ENCODE data around the gene CR2. TPM values are rescaled to one million over a fixed set of nuclear protein-coding genes. Genes with fewer than 3 reads are reported as not detected.
"Not testable (repeated sequence)": the region's sequence is repeated elsewhere in the genome, so short reads cannot be mapped to it uniquely, and the experiment has no call there.

The CR2 gene
- total RNA-seq, 2 experiments from 2014 or later: not detected

DNA sequence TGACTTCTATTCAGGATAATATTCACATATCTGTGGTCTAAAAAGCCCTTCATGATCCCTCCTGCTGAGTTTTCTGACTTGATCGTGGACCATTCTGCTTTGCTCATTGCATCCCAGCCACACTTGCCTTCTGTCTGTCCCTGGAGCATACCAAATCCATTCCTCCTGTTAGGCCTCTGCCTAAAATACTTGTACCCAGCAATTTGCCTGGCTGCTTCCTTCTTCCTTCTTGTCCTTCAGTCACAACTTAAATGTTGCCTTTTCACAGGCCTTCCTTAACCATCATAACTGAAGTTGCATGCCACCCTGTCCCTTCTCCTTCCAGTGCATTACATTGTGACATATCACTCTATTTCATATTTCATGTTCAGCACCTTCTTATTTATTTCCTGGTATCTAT, 4.3 kb downstream of the CR2 start:
- Mint-ChIP-seq H3K27ac (no peak overlapping the region), H3K4me3 (no peak overlapping the region), H3K9me3 (ENCODE audit: insufficient read depth) (peaks cover under 1% of the 10 kb centered on the region), H3K36me3 (ENCODE audit: low read depth) (no peaks in the 10 kb centered on the region), H3K4me1 (ENCODE audit: low read depth) (peaks cover 42% of the 10 kb centered on the region), H3K27me3 (ENCODE audit: low read depth) (peaks cover 17% of the 10 kb centered on the region)
- CTCF ChIA-PET: no interaction called here
- DNase-seq: no peak
- POLR2A ChIA-PET: no interaction called here
- no peak for ATAC-seq

DNA sequence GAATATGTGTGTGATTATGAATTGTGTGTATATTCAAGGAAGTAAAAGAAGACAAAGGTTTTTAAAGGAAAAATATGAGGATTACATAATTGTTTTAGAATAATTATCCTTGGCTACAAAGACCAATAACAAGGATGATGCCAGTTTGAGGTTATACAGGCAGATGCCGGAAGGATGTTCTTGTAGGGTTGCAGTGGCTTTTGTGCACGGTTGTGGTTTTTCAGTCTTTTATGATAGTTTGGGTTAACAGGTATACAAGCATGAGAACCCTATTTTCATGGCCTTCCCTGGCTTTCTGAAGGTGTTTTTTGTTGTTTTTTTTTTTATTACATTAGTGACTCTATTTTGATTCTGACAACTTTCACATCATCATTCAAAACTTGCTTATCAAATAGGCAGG, 4.9 kb downstream of the CR2 start:
- Mint-ChIP-seq H3K4me1 (ENCODE audit: low read depth) (peaks cover 44% of the 10 kb centered on the region), H3K9me3 (ENCODE audit: insufficient read depth) (peaks cover 6% of the 10 kb centered on the region), H3K27ac (no peak overlapping the region), H3K36me3 (ENCODE audit: low read depth) (no peaks in the 10 kb centered on the region), H3K27me3 (ENCODE audit: low read depth) (peaks cover 14% of the 10 kb centered on the region), H3K4me3 (no peak overlapping the region)
- POLR2A ChIA-PET: no interaction called here
- ATAC-seq: peak; percentile 59
- peak; percentile 72 for DNase-seq
- CTCF ChIA-PET: no interaction called here

DNA sequence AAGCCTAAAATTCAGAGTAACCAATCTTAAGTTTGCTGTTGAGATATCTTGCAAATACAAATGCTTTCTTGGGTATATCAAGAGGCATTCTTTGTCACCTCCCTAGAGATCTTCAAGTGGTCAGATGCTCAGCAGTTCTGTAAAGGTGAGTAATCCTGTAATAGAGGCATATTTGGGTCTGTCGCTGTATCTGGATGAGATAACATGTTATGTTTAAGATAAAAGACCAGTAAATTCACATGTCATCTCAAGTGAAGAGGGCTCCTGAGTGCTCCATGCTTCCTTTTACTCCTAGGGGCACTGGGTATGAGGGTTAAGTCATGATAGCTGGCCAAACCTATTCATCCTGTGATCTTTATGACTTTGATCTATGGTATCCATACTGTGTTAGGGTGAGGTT, 7.5 kb downstream of the CR2 start:
- no peaks in the 10 kb centered on the region for H3K36me3 Mint-ChIP-seq (ENCODE audit: low read depth)
- no peak overlapping the region for H3K4me3 Mint-ChIP-seq
- peaks cover 9% of the 10 kb centered on the region for H3K9me3 Mint-ChIP-seq (ENCODE audit: insufficient read depth)
- ChIA-PET POLR2A (no interaction called here), CTCF (no interaction called here)
- no peaks in the 10 kb centered on the region for H3K27me3 Mint-ChIP-seq (ENCODE audit: low read depth)
- H3K4me1 Mint-ChIP-seq (ENCODE audit: low read depth): peaks cover 40% of the 10 kb centered on the region
- no peak overlapping the region for H3K27ac Mint-ChIP-seq
- ATAC-seq (no peak), DNase-seq (no peak)

DNA sequence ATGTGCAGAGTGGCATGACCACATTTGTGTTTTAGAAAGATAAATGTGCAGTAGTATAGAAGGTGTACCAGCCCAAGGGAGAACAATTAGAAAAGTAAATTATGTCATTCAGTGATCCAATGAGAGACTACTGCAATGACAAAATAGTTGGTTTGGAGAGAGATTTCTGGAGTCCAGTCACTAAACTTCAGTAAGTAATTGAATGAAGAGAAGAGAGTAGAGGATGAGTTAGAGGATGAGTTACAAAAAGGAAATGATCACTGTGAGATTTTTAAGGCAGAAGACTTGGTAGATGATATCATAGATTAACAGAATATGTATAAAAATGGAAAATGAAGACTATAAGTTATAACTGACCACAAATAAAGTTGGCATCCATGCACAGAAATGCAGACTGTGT, 8.4 kb downstream of the CR2 start:
- peaks cover 9% of the 10 kb centered on the region for H3K9me3 Mint-ChIP-seq (ENCODE audit: insufficient read depth)
- CTCF ChIA-PET: no interaction called here
- H3K27me3 Mint-ChIP-seq (ENCODE audit: low read depth): peaks cover 2% of the 10 kb centered on the region
- no peaks in the 10 kb centered on the region for H3K36me3 Mint-ChIP-seq (ENCODE audit: low read depth)
- peaks cover 40% of the 10 kb centered on the region for H3K4me1 Mint-ChIP-seq (ENCODE audit: low read depth)
- POLR2A ChIA-PET: no interaction called here
- H3K27ac Mint-ChIP-seq: no peak overlapping the region
- H3K4me3 Mint-ChIP-seq: no peak overlapping the region
- DNase-seq (no peak), ATAC-seq (no peak)

DNA sequence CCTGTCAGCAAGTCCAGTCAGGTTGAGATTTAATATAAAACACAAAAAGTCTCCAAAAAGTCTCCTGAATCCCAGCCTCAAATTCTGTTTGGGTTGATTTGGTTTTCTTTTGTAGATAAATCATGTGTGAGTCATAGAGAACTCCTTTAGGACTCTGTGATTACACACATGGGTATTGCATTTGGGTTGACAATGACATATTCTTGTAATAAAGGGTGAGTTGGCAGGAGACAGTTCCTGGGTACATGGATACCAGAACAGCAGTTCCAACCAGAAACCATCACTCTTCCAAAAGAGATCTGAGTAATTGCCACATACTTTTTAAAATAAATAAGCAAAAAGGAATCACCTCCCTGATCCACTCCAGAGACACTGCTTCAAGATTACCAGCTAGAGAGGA, 8.9 kb downstream of the CR2 start:
- peaks cover 2% of the 10 kb centered on the region for H3K27me3 Mint-ChIP-seq (ENCODE audit: low read depth)
- H3K4me3 Mint-ChIP-seq: no peak overlapping the region
- peaks cover 40% of the 10 kb centered on the region for H3K4me1 Mint-ChIP-seq (ENCODE audit: low read depth)
- DNase-seq (no peak), ATAC-seq (no peak)
- POLR2A ChIA-PET: no interaction called here
- H3K36me3 Mint-ChIP-seq (ENCODE audit: low read depth): no peaks in the 10 kb centered on the region
- peaks cover 9% of the 10 kb centered on the region for H3K9me3 Mint-ChIP-seq (ENCODE audit: insufficient read depth)
- no peak overlapping the region for H3K27ac Mint-ChIP-seq
- CTCF ChIA-PET: interaction anchor here (1.0 kb wide), 1 partner anchor 9 kb away, joined by 3 read pairs; no protein-coding TSS in a partner anchor

DNA sequence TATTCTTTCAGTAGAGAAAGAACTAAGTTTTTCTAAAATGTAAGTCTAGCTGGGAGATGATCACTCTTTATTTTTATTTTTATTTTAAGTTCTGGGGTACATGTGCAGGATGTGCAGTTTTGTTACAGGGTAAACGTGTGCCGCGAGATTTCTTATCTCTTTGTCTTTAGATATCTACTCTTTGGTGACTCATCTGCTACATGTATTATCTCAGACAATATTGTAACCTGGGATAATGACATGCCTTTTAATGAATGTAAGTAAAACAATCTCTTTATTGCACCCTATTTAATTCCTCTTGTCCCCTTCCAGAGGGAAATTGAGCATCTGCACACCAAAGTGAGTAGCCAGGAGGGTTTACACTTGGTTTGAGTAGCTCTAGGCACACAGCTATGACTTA, 9.4 kb downstream of the CR2 start:
- H3K27me3 Mint-ChIP-seq (ENCODE audit: low read depth): peaks cover 2% of the 10 kb centered on the region

DNA sequence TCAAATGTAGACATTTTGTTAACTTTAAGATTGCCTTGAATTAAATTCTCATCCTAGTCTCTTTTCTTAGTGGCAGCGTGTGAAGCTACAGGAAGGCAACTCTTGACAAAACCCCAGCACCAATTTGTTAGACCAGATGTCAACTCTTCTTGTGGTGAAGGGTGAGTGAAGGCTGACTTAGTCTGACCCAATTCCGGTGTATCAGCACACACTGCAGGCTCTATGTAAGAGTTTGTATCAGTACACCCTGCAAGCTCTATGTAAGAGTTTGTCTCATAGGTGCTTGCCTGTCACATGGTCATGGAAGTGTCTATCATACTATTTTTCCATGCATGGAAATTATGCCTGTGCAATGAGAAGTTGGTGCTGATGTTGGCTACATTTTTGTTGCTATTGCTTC, 16.8 kb downstream of the CR2 start:
- peak; percentile 96 for ATAC-seq
- ChIA-PET POLR2A (interaction anchor here (0.7 to 1.5 kb wide), 2 partner anchors 35 to 149 kb away, joined by 3 to 7 read pairs; partner anchors contain the start of gene CD55), CTCF (interaction anchor here (0.7 to 1.4 kb wide), 4 partner anchors 15 to 65 kb away, joined by 3 to 6 read pairs (median 4); no protein-coding TSS in a partner anchor)
- Mint-ChIP-seq H3K4me3 (no peak overlapping the region), H3K4me1 (ENCODE audit: low read depth) (peaks cover 17% of the 10 kb centered on the region), H3K27ac (peak overlapping the region; percentile 24), H3K36me3 (ENCODE audit: low read depth) (no peaks in the 10 kb centered on the region), H3K27me3 (ENCODE audit: low read depth) (peaks cover 2% of the 10 kb centered on the region), H3K9me3 (ENCODE audit: insufficient read depth) (no peaks in the 10 kb centered on the region)
- DNase-seq: peak; percentile 58

More for the DNA sequence above, 9.4 kb downstream of the CR2 start:
- no peak overlapping the region for H3K4me3 Mint-ChIP-seq
- H3K4me1 Mint-ChIP-seq (ENCODE audit: low read depth): peaks cover 40% of the 10 kb centered on the region
- CTCF ChIA-PET: interaction anchor here (0.7 to 1.0 kb wide), 2 partner anchors 9 to 21 kb away, joined by 3 read pairs; no protein-coding TSS in a partner anchor
- H3K9me3 Mint-ChIP-seq (ENCODE audit: insufficient read depth): peaks cover 9% of the 10 kb centered on the region
- H3K27ac Mint-ChIP-seq: no peak overlapping the region
- no peak for ATAC-seq
- H3K36me3 Mint-ChIP-seq (ENCODE audit: low read depth): no peaks in the 10 kb centered on the region
- POLR2A ChIA-PET: no interaction called here
- DNase-seq: no peak

DNA sequence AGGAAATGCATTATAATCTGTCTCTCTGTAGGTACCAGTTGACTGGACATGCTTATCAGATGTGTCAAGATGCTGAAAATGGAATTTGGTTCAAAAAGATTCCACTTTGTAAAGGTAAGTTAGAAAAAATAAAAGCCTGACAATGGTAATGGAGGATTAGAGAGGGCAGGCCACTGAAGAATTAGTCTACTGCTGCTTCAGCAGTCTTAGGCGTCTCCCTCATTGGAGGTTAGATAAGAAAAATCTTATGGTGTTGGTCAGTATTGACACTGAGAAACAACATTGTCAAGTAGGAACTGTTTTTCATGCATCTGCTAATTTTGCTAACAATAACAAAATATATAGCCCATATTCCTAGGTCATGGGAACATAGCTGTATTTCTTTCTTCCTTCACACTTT, 20.1 kb downstream of the CR2 start:
- ATAC-seq: no peak
- H3K4me1 Mint-ChIP-seq (ENCODE audit: low read depth): peaks cover 16% of the 10 kb centered on the region

DNA sequence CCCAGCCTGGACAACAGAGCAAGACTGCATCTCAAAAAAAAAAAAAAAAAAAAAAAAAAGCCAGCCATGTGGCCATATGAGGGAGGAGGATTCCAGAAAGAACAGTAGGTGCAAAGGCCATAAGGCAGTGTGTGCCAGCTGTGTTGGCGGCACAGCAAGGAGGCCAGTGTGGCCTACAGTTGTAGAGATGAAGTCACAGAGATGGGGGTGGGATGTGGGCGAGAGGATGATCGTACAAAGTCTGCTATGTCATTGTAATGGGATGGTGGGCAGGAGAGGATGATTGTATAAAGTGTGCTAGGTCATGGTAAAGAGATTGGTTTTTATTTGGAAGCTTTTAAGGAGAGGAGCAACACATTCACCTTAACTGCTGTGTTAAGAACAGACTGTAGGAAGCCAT, 32.1 kb downstream of the CR2 start:
- no peak for ATAC-seq
- Mint-ChIP-seq H3K4me1 (ENCODE audit: low read depth) (no peaks in the 10 kb centered on the region), H3K4me3 (no peak overlapping the region), H3K27me3 (ENCODE audit: low read depth) (no peaks in the 10 kb centered on the region), H3K27ac (no peak overlapping the region), H3K36me3 (ENCODE audit: low read depth) (no peaks in the 10 kb centered on the region), H3K9me3 (ENCODE audit: insufficient read depth) (no peaks in the 10 kb centered on the region)
- DNase-seq: no peak
- ChIA-PET POLR2A (no interaction called here), CTCF (interaction anchor here (1.6 kb wide), 1 partner anchor 13 kb away, joined by 4 read pairs; no protein-coding TSS in a partner anchor)

More for the DNA sequence above, 20.1 kb downstream of the CR2 start:
- Mint-ChIP-seq H3K4me3 (no peak overlapping the region), H3K9me3 (ENCODE audit: insufficient read depth) (no peaks in the 10 kb centered on the region), H3K27ac (no peak overlapping the region), H3K36me3 (ENCODE audit: low read depth) (no peaks in the 10 kb centered on the region), H3K27me3 (ENCODE audit: low read depth) (no peaks in the 10 kb centered on the region)
- ChIA-PET CTCF (interaction anchor here (1.1 kb wide), 1 partner anchor 25 kb away, joined by 3 read pairs; no protein-coding TSS in a partner anchor), POLR2A (no interaction called here)
- DNase-seq: no peak

DNA sequence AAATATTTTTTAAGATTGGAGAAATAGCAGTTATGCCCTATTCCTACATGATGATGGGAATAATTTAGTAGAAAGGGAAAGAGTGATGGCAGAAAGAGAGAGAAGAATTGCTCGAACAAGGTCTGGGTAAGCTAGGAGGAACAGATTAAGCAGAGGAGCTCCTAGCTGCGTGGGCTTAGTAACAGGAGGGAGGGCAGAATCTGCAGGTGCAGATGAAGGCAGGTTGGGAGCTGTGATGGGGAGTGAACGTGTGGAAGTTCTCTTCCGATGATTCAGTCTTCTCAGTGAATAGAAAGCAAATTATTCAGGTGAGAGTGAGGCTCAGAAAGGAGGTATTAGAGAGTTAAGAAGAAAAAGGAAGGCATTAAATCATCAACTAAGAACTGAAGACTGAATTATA, 33.5 kb downstream of the CR2 start:
- no peaks in the 10 kb centered on the region for H3K36me3 Mint-ChIP-seq (ENCODE audit: low read depth)
- ATAC-seq (no peak), DNase-seq (no peak)
- no peaks in the 10 kb centered on the region for H3K27me3 Mint-ChIP-seq (ENCODE audit: low read depth)
- CTCF ChIA-PET: interaction anchor here (1.0 to 1.2 kb wide), 2 partner anchors 8 to 17 kb away, joined by 3 read pairs; partner anchors contain the start of gene CR1
- no peaks in the 10 kb centered on the region for H3K4me1 Mint-ChIP-seq (ENCODE audit: low read depth)
- H3K9me3 Mint-ChIP-seq (ENCODE audit: insufficient read depth): no peaks in the 10 kb centered on the region
- no peak overlapping the region for H3K27ac Mint-ChIP-seq
- no peak overlapping the region for H3K4me3 Mint-ChIP-seq
- POLR2A ChIA-PET: no interaction called here

DNA sequence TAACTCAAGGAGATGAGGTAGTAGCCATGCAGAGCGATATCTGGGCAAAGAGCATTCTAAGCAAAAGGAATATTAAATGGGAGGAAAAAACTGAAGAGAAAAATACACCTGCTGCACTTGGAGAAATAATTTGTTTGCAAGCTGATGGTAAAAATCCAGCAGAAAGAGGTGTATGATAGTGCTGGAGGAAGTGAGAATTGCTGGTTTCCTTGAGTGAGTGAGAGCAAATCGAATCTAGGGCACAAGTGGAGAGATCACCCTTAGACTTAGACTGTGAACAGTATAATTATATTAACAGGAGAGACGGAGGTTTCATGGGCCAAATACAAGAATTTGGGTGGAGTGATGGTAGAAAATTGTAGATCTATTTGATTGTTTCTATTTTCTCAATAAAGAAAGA, 39.1 kb downstream of the CR2 start:
- ATAC-seq (no peak), DNase-seq (no peak)
- Mint-ChIP-seq H3K9me3 (ENCODE audit: insufficient read depth) (no peaks in the 10 kb centered on the region), H3K36me3 (ENCODE audit: low read depth) (no peaks in the 10 kb centered on the region), H3K27ac (no peak overlapping the region), H3K4me3 (no peak overlapping the region), H3K27me3 (ENCODE audit: low read depth) (peaks cover 15% of the 10 kb centered on the region), H3K4me1 (ENCODE audit: low read depth) (peaks cover 14% of the 10 kb centered on the region)
- ChIA-PET CTCF (no interaction called here), POLR2A (no interaction called here)

DNA sequence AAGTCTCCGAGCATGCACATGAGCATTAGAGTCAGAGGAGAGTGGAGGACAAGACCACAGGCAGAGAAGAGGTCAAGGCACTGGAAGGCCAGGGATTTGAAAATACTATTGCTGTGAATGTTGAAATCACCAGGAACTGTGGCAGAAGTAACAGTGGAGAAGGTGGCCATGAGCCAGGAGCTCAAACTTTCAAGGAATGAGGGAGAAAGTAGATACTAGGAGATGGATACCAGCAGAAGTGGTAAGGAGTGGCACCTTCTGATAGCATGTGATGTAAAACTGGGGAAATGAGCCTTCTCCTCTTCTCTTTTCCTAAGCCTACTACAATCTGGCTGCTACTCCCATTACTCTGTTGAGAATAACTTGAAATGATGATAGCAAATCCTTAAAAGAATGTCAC, 40.0 kb downstream of the CR2 start:
- CTCF ChIA-PET: no interaction called here
- Mint-ChIP-seq H3K4me1 (ENCODE audit: low read depth) (peaks cover 14% of the 10 kb centered on the region), H3K4me3 (no peak overlapping the region), H3K27me3 (ENCODE audit: low read depth) (peaks cover 15% of the 10 kb centered on the region), H3K27ac (no peak overlapping the region), H3K36me3 (ENCODE audit: low read depth) (no peaks in the 10 kb centered on the region), H3K9me3 (ENCODE audit: insufficient read depth) (no peaks in the 10 kb centered on the region)
- DNase-seq: no peak
- POLR2A ChIA-PET: no interaction called here
- ATAC-seq: no peak

DNA sequence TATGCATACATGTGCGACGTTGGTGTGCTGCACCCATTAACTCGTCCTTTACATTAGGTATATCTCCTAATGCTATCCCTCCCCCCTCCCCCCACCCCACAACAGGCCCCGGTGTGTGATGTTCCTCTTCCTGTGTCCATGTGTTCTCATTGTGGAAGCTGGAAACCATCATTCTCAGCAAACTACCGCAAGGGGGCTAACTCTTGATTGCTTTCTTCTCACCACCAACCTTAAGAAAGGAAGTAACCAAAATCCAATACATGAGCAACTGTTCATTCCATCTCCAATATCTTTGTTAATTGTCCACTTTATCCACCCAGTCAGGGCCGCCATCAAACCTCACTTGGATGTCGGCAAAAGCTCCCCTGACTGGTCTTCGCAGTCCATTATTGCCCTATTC, 41.2 kb downstream of the CR2 start:
- H3K36me3 Mint-ChIP-seq (ENCODE audit: low read depth); H3K9me3 Mint-ChIP-seq (ENCODE audit: insufficient read depth); H3K4me3 Mint-ChIP-seq; POLR2A ChIA-PET; H3K27ac Mint-ChIP-seq; ATAC-seq; DNase-seq: not testable (repeated sequence)
- H3K4me1 Mint-ChIP-seq (ENCODE audit: low read depth): peaks cover 14% of the 10 kb centered on the region
- CTCF ChIA-PET: interaction anchor here (1.2 to 2.0 kb wide), 3 partner anchors 8 to 411 kb away, joined by 3 to 6 read pairs (median 3); no protein-coding TSS in a partner anchor
- peaks cover 17% of the 10 kb centered on the region for H3K27me3 Mint-ChIP-seq (ENCODE audit: low read depth)
